ENCODE measurements around the gene UCN2. TPM values are rescaled to one million over a fixed set of nuclear protein-coding genes. Genes with fewer than 3 reads are reported as not detected.

The UCN2 gene
- total RNA-seq, 1 donor from 2014 or later, result 0.77 TPM

GRCh38 chr3:48548729-48549705, 14.6 kb downstream of the UCN2 start:
- no peaks in the 10 kb centered on the region for H3K36me3 Mint-ChIP-seq (ENCODE audit: low read depth, unreplicated experiment)
- peaks cover 2% of the 10 kb centered on the region for H3K27me3 Mint-ChIP-seq (ENCODE audit: unreplicated experiment)
- no peak overlapping the region for H3K4me3 Mint-ChIP-seq (ENCODE audit: unreplicated experiment)
- H3K4me1 Mint-ChIP-seq (ENCODE audit: unreplicated experiment), result peaks cover 7% of the 10 kb centered on the region
- H3K9me3 Mint-ChIP-seq (ENCODE audit: unreplicated experiment), result no peaks in the 10 kb centered on the region
- H3K27ac Mint-ChIP-seq (ENCODE audit: unreplicated experiment), result peak overlapping the region; percentile 72
- DNase-seq (ENCODE audit: low spot score), result peak; percentile 93
- TF ChIP-seq CTCF (IDR thresholded peaks at IDR 0.05; ENCODE audit: unreplicated experiment), result peak; percentile 90

- Mint-ChIP-seq H3K4me3 (ENCODE audit: unreplicated experiment) (no peak overlapping the region), H3K4me1 (ENCODE audit: unreplicated experiment) (peaks cover 7% of the 10 kb centered on the region), H3K27ac (ENCODE audit: unreplicated experiment) (peak overlapping the region; percentile 52), H3K36me3 (ENCODE audit: low read depth, unreplicated experiment) (no peaks in the 10 kb centered on the region), H3K9me3 (ENCODE audit: unreplicated experiment) (no peaks in the 10 kb centered on the region), H3K27me3 (ENCODE audit: unreplicated experiment) (peaks cover 2% of the 10 kb centered on the region)
- TF ChIP-seq CTCF (IDR thresholded peaks at IDR 0.05; ENCODE audit: unreplicated experiment), result no peak
- no peak for DNase-seq (ENCODE audit: low spot score)
Measured at GRCh38 chr3:48548126-48548525, 15.5 kb downstream of the UCN2 start.

- H3K9me3 Mint-ChIP-seq (ENCODE audit: unreplicated experiment), result no peaks in the 10 kb centered on the region
- no peak for TF ChIP-seq CTCF (IDR thresholded peaks at IDR 0.05; ENCODE audit: unreplicated experiment)
- H3K27ac Mint-ChIP-seq (ENCODE audit: unreplicated experiment), result no peak overlapping the region
- DNase-seq (ENCODE audit: low spot score), result no peak
- no peaks in the 10 kb centered on the region for H3K4me1 Mint-ChIP-seq (ENCODE audit: unreplicated experiment)
- H3K36me3 Mint-ChIP-seq (ENCODE audit: low read depth, unreplicated experiment), result peaks cover 3% of the 10 kb centered on the region
- peaks cover 2% of the 10 kb centered on the region for H3K27me3 Mint-ChIP-seq (ENCODE audit: unreplicated experiment)
- no peak overlapping the region for H3K4me3 Mint-ChIP-seq (ENCODE audit: unreplicated experiment)
Measured at GRCh38 chr3:48546203-48546829, 17.3 kb downstream of the UCN2 start.

- Mint-ChIP-seq H3K27me3 (ENCODE audit: unreplicated experiment) (no peaks in the 10 kb centered on the region), H3K36me3 (ENCODE audit: low read depth, unreplicated experiment) (peaks cover 8% of the 10 kb centered on the region), H3K4me1 (ENCODE audit: unreplicated experiment) (no peaks in the 10 kb centered on the region), H3K9me3 (ENCODE audit: unreplicated experiment) (no peaks in the 10 kb centered on the region), H3K27ac (ENCODE audit: unreplicated experiment) (no peak overlapping the region), H3K4me3 (ENCODE audit: unreplicated experiment) (no peak overlapping the region)
- no peak for DNase-seq (ENCODE audit: low spot score)
- TF ChIP-seq CTCF (IDR thresholded peaks at IDR 0.05; ENCODE audit: unreplicated experiment), result no peak
Measured at GRCh38 chr3:48544141-48544540, 19.4 kb downstream of the UCN2 start.
